CD4-positive, alpha-beta memory T cell (primary cell): ENCODE results near the gene C2CD2. TPM values are rescaled to one million over a fixed set of nuclear protein-coding genes. Genes with fewer than 3 reads are reported as not detected.

Experiments
- CTCF ChIA-PET: fragments of 350-600 bp; sonication (Branson Sonifier 250); formaldehyde crosslinking; loops from one replicate; lab custom pipeline; 2021; ENCODE audit warnings: inconsistent platforms; ENCODE audit not compliant: partially characterized antibody; lab: Charles Lee
- POLR2A ChIA-PET: fragments of 350-600 bp; sonication (Branson Sonifier 250); formaldehyde crosslinking; loops from one replicate; lab custom pipeline; 2021; ENCODE audit not compliant: partially characterized antibody; lab: Charles Lee
- DNase-seq, 5 donors: peaks; one replicate each; pipeline versions ENCODE4 v3.0.0 to v3.0.0-alpha.2; 2020 to 2022; ENCODE audit warnings: mixed read lengths in 1 of 5
- H3K27ac ChIP-seq: one replicate; pipeline ENCODE4 v1.7.0; 2013; ENCODE audit warnings: low read depth, low read length
- H3K27me3 ChIP-seq: 2 replicates; pipeline ENCODE4 v1.7.0; 2013; ENCODE audit warnings: mild to moderate bottlenecking, low read length, moderate library complexity; ENCODE audit not compliant: insufficient read depth
- H3K36me3 ChIP-seq: 2 replicates; pipeline ENCODE4 v1.7.0; 2013; ENCODE audit warnings: mild to moderate bottlenecking, low read length, moderate library complexity; ENCODE audit not compliant: insufficient read depth
- H3K4me1 ChIP-seq: 2 replicates; pipeline ENCODE4 v1.7.0; 2013; ENCODE audit warnings: mild to moderate bottlenecking, low read length, moderate library complexity; ENCODE audit not compliant: insufficient read depth
- H3K4me3 ChIP-seq, 2 donors: one replicate each; pipeline ENCODE4 v1.7.0; 2013; ENCODE audit warnings: low read length in 2 of 2, mild to moderate bottlenecking in 1 of 2
- H3K9me3 ChIP-seq, 2 donors: one replicate each; pipeline ENCODE4 v1.7.0; 2013; ENCODE audit warnings: low read length in 2 of 2, control low read depth in 1 of 2; ENCODE audit not compliant: control insufficient read depth in 1 of 2
- H3K27ac Mint-ChIP-seq, 7 donors: one replicate each; pipeline ENCODE4 v1.8.0; 2020 to 2021; ENCODE audit warnings: mixed read lengths in 7 of 7, mild to moderate bottlenecking in 6 of 7, inconsistent platforms in 3 of 7, moderate library complexity in 3 of 7
- H3K27me3 Mint-ChIP-seq, 2 donors: one replicate each; pipeline ENCODE4 v1.8.0; 2020 to 2021; ENCODE audit warnings: mixed read lengths in 2 of 2
- H3K36me3 Mint-ChIP-seq, 2 donors: one replicate each; pipeline ENCODE4 v1.8.0; 2020 to 2021; ENCODE audit warnings: mixed read lengths in 2 of 2, inconsistent platforms in 1 of 2, mild to moderate bottlenecking in 1 of 2
- H3K4me1 Mint-ChIP-seq, 4 donors: one replicate each; pipeline ENCODE4 v1.8.0; 2020 to 2021; ENCODE audit warnings: mixed read lengths in 4 of 4, mild to moderate bottlenecking in 1 of 4
- H3K4me3 Mint-ChIP-seq, 8 donors: one replicate each; pipeline ENCODE4 v1.8.0; 2020 to 2021; ENCODE audit warnings: mixed read lengths in 8 of 8, mild to moderate bottlenecking in 7 of 8, moderate library complexity in 6 of 8, inconsistent platforms in 3 of 8
- H3K9me3 Mint-ChIP-seq, 8 donors: one replicate each; pipeline ENCODE4 v1.8.0; 2020 to 2021; ENCODE audit warnings: mixed read lengths in 8 of 8, mild to moderate bottlenecking in 5 of 8, inconsistent platforms in 3 of 8, moderate library complexity in 1 of 8
- intact Hi-C: fragments of 100-400 bp; cut with micrococcal nuclease; formaldehyde crosslinking; loops from one replicate; pipeline ENCODE4 v1.15.1; 2023
- polyA plus RNA-seq, 2 donors: library from polyadenylated mRNA; unstranded; fragments of 300-500 nt; fragmentation: Illumina TruSeq; gene quantifications; one replicate each; pipeline ENCODE4 v1.2.3, GENCODE V29; 2021
- total RNA-seq, 2 experiments: library from RNA; stranded (reverse); gene quantifications; one replicate each; pipeline ENCODE4 v1.2.3, GENCODE V29; 2021

Gene C2CD2
- total and polyA plus RNA-seq, 4 experiments from 2014 or later, result 1.9 to 11.0 (median 7.0) TPM

DNA sequence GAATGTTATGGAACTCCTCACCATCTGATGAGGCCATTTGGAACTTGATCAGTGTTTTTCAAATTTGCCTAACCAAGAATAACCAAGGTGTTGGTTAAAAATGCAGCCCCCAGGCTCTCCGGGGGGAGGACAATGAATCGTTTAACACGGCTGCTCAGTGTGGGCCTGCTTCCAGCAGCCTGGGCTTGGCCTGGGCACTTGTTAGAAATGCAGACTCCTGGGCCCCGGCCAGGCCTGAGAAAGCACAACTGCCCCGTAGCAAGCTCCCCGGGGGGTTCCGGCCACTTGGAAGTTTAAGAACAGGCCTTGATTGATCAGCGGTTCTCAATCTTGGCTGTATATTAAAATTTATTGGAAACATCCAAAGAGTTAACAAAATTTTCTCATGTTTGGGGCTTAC, 22.8 kb upstream of the C2CD2 start:
- no peak overlapping the region for H3K27ac ChIP-seq
- peaks cover 0 to 12% (median 7%) of the 10 kb centered on the region in 8 donors for H3K9me3 Mint-ChIP-seq
- intact Hi-C loops, result no loop called here

DNA sequence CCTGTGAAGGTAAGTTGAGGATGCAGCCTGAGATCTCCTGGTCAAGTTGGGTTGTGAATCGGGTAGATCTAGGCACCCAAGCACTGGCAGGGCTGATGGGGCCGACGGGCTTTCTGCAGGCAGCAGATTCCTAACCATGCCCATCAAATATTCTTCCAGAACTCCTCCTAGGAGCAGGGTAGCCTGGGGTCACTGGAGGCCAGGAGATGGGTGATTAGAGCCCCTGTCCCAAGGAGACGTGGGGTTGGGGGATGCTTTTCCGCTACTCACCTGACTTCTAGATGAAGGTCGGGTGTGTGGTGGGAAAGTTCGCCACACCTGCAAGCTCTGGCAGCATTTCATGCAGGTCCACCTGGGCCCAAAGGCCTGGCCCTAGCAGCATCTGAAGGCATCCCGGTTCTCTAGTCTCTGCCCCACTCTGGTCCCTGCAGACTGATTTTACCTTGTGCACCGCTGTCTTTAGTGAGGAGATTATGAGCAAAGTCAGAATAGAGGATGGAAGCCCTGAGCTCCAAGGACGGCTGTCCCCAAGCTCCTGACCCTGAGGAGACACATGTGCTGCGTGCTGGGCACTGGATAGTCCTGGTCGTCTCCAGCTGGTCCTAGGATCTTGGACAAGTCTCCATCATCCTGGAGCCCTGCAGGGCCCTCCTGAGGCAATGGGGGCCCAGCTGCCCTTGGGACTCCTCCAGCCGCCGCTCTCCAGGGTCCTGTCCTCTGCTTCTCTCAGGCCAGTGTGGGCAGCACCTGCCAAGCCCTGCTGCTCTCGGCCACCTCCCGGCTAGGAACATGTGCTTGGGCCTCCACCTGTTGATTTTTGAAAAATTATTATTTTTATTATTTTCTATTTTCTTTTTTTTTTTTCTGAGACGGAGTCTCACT, 21.8 kb upstream of the C2CD2 start:
- no peaks in the 10 kb centered on the region for H3K27me3 Mint-ChIP-seq
- Histone ChIP-seq H3K36me3 (no peaks in the 10 kb centered on the region), H3K4me3 (no peak overlapping the region), H3K27ac (no peak overlapping the region), H3K27me3 (no peaks in the 10 kb centered on the region), H3K4me1 (peaks cover 16% of the 10 kb centered on the region), H3K9me3 (no peaks in the 10 kb centered on the region)
- intact Hi-C loops, result loop anchor here (2.0 kb wide), 1 partner anchor 141 kb away; no protein-coding TSS in a partner anchor
- peaks cover 7 to 25% (median 11%) of the 10 kb centered on the region in 4 donors for H3K4me1 Mint-ChIP-seq
- H3K9me3 Mint-ChIP-seq, result peaks cover 0 to 10% (median 7%) of the 10 kb centered on the region in 8 donors
- POLR2A ChIA-PET, result no interaction called here
- H3K27ac Mint-ChIP-seq, result no peak overlapping the region
- DNase-seq, result no peak
- CTCF ChIA-PET, result no interaction called here
- no peak overlapping the region for H3K4me3 Mint-ChIP-seq
- H3K36me3 Mint-ChIP-seq, result peaks cover 0 to 7% of the 10 kb centered on the region in 2 donors

More for the DNA sequence above, 22.8 kb upstream of the C2CD2 start:
- H3K27me3 ChIP-seq, result no peaks in the 10 kb centered on the region
- ChIA-PET POLR2A (no interaction called here), CTCF (no interaction called here)
- Mint-ChIP-seq H3K27me3 (no peaks in the 10 kb centered on the region), H3K36me3 (peaks cover 0 to 7% of the 10 kb centered on the region in 2 donors), H3K4me1 (peaks cover 7 to 25% (median 11%) of the 10 kb centered on the region in 4 donors), H3K27ac (no peak overlapping the region), H3K4me3 (no peak overlapping the region)
- H3K9me3 ChIP-seq, result no peaks in the 10 kb centered on the region
- peaks cover 16% of the 10 kb centered on the region for H3K4me1 ChIP-seq
- DNase-seq, result no peak
- H3K4me3 ChIP-seq, result no peak overlapping the region
- H3K36me3 ChIP-seq, result no peaks in the 10 kb centered on the region

DNA sequence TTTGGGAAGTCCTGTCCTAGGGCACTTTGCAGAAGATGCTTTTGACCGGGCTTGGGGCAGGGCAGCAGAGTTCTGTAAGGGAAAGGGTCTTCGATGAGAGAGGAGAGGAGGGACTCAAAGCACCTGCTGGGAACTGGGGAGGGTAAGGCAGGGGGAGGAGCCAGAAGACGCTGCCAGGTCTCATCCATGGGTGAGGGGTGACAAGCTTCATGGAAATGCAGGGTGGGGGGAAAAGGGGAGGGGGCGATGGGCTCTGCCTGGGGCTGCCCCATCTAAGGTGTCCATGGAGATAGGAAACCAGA, 20.9 kb upstream of the C2CD2 start:
- Mint-ChIP-seq H3K4me3 (peak overlapping the region in 1 of 8 donors; percentile 24), H3K27me3 (no peaks in the 10 kb centered on the region), H3K27ac (peak overlapping the region in 2 of 7 donors; percentile 36 to 57), H3K4me1 (peaks cover 7 to 25% (median 11%) of the 10 kb centered on the region in 4 donors), H3K36me3 (peaks cover 0 to 6% of the 10 kb centered on the region in 2 donors), H3K9me3 (peaks cover 0 to 10% (median 7%) of the 10 kb centered on the region in 8 donors)
- Histone ChIP-seq H3K4me3 (no peak overlapping the region), H3K27ac (no peak overlapping the region), H3K9me3 (no peaks in the 10 kb centered on the region), H3K27me3 (no peaks in the 10 kb centered on the region), H3K4me1 (peaks cover 16% of the 10 kb centered on the region), H3K36me3 (no peaks in the 10 kb centered on the region)
- CTCF ChIA-PET, result interaction anchor here (3.5 kb wide), 1 partner anchor 133 kb away, joined by 22 read pairs; no protein-coding TSS in a partner anchor
- DNase-seq, result no peak
- intact Hi-C loops, result loop anchor here (1.0 to 2.0 kb wide), 2 partner anchors 134 to 142 kb away; no protein-coding TSS in a partner anchor
- POLR2A ChIA-PET, result no interaction called here

DNA sequence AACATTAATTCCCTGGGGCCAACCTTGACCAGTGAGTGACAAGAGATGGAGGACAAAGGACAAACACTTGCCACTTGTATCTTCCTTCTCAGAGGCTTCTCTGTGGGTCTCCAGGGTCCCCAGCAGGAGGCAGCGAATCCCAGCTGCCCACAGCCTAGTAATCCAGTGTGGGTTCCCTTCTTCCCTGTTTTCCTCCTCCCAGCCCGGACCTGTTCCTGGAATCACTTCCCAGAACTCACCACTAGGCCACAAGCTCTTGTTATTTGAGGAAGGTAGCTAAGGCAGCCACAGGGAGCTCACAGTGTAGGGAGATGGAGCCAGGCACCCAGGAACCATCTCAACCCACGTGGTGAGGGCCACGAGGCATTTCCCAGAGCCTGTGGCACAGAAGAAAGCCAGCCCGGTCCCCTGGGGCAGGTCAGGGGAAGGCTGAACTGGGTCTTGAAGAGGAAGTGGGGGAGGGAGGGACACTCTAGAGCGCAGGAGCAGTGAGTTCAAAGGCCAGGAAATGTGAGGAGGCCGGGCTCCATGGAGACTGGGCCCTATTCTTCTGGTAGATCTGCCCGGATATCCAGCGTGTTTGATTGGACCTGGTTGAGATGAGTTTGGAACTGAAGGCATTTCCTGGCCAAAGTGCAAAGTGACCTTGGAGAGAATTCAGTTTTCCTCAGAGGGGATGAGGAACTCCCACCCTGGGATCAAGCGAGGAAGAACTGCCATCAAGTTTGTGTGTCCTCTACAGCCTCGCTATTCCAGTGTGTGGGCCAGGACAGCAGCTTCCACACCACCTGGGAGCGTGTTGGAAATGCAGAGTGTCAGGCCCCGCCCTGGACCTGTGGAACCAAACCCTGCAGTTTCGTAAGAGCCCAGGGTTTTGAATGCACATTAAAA, 20.3 kb upstream of the C2CD2 start:
- H3K9me3 ChIP-seq, result no peaks in the 10 kb centered on the region
- H3K36me3 ChIP-seq, result no peaks in the 10 kb centered on the region
- H3K9me3 Mint-ChIP-seq, result peaks cover 0 to 4% (median 2%) of the 10 kb centered on the region in 8 donors
- H3K4me3 Mint-ChIP-seq, result peak overlapping the region; percentile 44 to 66 (median 54)
- H3K36me3 Mint-ChIP-seq, result peaks cover 0 to under 1% of the 10 kb centered on the region in 2 donors
- H3K27me3 ChIP-seq, result no peaks in the 10 kb centered on the region
- intact Hi-C loops, result loop anchor here (1.0 to 2.0 kb wide), 2 partner anchors 134 to 143 kb away; no protein-coding TSS in a partner anchor
- H3K27ac ChIP-seq, result no peak overlapping the region
- H3K27me3 Mint-ChIP-seq, result no peaks in the 10 kb centered on the region
- CTCF ChIA-PET, result interaction anchor here (0.6 to 3.5 kb wide), 4 partner anchors 27 to 143 kb away, joined by 3 to 22 read pairs (median 3); no protein-coding TSS in a partner anchor
- H3K27ac Mint-ChIP-seq, result peak overlapping the region in 6 of 7 donors; percentile 10 to 89 (median 62)
- peaks cover 16% of the 10 kb centered on the region for H3K4me1 ChIP-seq
- peaks cover 7 to 25% (median 11%) of the 10 kb centered on the region in 4 donors for H3K4me1 Mint-ChIP-seq
- H3K4me3 ChIP-seq, result peak overlapping the region in 1 of 2 donors; percentile 1
- peak in 4 of 5 donors; percentile 14 to 18 (median 14) for DNase-seq
- POLR2A ChIA-PET, result no interaction called here

DNA sequence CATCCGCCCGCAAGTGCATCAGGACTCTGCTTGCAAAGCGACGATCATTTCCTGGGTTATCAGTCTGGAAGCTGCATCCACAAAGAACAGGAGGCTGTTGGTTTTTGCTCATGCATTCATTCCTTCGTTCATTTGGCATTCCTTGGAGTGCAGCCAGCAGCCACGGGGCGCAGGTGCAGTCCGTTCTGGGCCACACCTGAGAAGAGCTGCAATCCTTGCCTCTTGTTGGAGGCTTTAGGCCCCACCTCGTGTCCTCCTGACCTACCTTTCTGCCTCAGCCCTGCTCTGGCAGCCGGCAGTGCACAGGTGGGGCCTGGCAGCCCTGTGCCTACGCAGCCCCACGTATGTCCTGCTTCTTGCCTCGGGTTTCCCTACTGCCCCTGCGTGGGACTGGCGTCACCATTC, 19.6 kb upstream of the C2CD2 start:
- H3K27ac ChIP-seq, result no peak overlapping the region
- CTCF ChIA-PET, result interaction anchor here (0.6 to 3.5 kb wide), 4 partner anchors 27 to 144 kb away, joined by 3 to 22 read pairs (median 3); no protein-coding TSS in a partner anchor
- DNase-seq, result no peak
- H3K36me3 Mint-ChIP-seq, result no peaks in the 10 kb centered on the region
- peaks cover 16% of the 10 kb centered on the region for H3K4me1 ChIP-seq
- no peak overlapping the region for H3K27ac Mint-ChIP-seq
- H3K9me3 ChIP-seq, result no peaks in the 10 kb centered on the region
- no peaks in the 10 kb centered on the region for H3K27me3 Mint-ChIP-seq
- H3K27me3 ChIP-seq, result no peaks in the 10 kb centered on the region
- H3K4me3 ChIP-seq, result no peak overlapping the region
- H3K4me1 Mint-ChIP-seq, result peaks cover 7 to 25% (median 11%) of the 10 kb centered on the region in 4 donors
- intact Hi-C loops, result no loop called here
- H3K9me3 Mint-ChIP-seq, result peaks cover 0 to 2% (median 0%) of the 10 kb centered on the region in 8 donors
- H3K4me3 Mint-ChIP-seq, result no peak overlapping the region
- no peaks in the 10 kb centered on the region for H3K36me3 ChIP-seq
- POLR2A ChIA-PET, result no interaction called here

DNA sequence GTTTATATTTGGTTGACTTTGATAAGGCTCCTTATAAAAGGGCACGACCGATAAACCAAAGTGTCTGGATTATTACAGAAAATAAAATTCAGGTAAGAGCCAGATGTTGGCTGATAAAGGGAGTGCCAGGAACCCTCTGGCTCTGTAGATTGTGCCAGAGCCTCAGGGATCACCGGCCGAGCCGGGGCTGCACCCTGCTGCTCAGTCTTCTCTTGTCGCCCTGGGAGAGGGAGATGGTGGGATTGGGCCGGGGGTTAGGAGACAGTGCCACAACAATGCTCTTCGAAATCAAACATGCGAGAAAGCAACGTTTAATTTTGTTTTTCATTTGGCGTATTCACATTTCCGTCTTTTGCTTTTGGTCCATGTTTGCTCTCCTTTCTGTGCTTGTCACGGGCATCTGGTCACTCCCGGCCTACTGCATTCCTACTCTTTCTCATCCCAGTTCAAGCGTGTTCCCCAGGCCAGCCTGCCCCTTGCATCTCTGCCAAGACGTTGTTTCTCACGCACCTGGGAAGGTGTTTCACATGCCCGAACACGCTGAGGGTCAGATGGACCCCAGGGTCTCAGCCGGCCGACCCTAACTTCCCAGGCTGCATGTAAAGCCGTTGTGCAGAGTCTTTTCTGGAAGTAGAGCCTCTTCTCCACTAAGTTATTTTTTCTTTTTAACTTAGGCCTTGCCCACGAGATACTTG, 18.8 kb upstream of the C2CD2 start:
- H3K27ac Mint-ChIP-seq, result no peak overlapping the region
- ChIA-PET POLR2A (no interaction called here), CTCF (interaction anchor here (3.5 kb wide), 1 partner anchor 135 kb away, joined by 22 read pairs; no protein-coding TSS in a partner anchor)
- peaks cover 16% of the 10 kb centered on the region for H3K4me1 ChIP-seq
- intact Hi-C loops, result no loop called here
- peaks cover 7 to 25% (median 11%) of the 10 kb centered on the region in 4 donors for H3K4me1 Mint-ChIP-seq
- no peaks in the 10 kb centered on the region for H3K36me3 ChIP-seq
- H3K27me3 ChIP-seq, result no peaks in the 10 kb centered on the region
- no peak overlapping the region for H3K27ac ChIP-seq
- H3K4me3 ChIP-seq, result no peak overlapping the region
- H3K36me3 Mint-ChIP-seq, result no peaks in the 10 kb centered on the region
- peaks cover 0 to 2% (median 0%) of the 10 kb centered on the region in 8 donors for H3K9me3 Mint-ChIP-seq
- H3K9me3 ChIP-seq, result no peaks in the 10 kb centered on the region
- H3K27me3 Mint-ChIP-seq, result no peaks in the 10 kb centered on the region
- DNase-seq, result no peak
- no peak overlapping the region for H3K4me3 Mint-ChIP-seq
